Suppressor macrophage treated with lipopolysaccharide for 4 hours (primary cell): ENCODE results near the gene C9orf43.
"Not testable (repeated sequence)": the region's sequence is repeated elsewhere in the genome, so short reads cannot be mapped to it uniquely, and the experiment has no call there.

Source experiments
- DNase-seq: peaks from one replicate; pipeline ENCODE4 v3.0.0-alpha.2; 2020

C9orf43 gene

DNA sequence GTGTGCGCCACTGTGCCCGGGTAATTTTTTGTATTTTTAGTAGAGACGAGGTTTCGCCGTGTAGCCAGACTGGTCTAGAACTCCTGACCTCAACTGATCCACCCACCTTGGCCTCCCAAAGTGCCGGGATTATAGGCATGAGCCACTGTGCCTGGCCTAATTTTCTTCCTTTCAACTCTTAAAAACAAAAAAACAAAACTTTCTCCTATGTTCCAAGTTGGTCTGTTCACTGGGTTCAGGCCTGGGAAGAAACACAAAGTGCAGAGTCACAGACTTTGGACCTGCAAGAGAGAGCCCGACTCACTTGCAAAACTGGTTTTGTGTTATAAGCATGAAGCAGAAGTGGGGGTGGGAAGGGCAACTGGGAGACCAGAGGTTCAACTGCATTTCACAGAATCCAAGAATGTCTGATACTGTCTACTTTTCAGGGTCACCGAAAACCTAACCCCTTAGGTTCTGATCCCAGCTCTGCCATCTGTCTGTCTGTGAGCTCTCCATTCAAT lies 28.6 kb upstream of the C9orf43 start:
- DNase-seq, result no peak

DNA sequence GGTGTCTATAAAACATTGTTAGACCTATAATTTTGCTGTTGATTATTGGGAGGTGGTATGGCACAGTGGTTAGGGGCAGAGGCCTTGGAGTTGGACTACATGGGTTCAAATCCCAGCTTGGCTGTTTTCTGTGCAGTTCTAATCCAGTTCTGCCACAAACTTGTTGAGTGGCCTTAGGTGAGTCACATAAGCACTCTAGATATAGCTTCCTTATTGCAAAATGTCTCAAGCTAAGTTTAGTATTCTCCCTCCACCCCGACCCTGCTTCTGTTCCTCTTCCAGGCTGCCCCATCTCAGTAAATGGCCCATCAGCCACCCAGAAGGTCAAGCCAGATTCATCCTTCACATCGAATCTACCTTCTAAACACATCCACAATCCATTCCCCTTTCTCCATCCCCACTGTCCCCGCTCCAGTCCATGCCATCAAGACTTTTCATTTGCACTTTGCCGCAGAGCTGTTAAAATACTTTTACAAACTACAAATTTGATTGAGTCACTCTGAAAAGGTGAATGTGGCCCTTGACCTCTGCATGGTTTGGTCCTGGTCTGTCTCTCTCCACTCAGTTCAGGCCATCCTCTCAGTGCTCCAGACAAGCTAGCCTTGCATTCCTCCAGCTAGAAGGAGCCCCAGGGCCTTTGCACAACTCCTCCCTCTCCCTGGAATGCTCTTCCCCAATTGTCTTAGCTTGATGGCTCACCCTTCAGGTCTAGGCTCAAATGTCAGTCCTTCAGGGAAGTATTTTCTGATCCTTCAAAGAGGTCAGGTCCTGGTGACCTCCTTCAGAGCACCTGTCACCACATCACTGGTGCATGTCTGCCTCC lies 23.8 kb upstream of the C9orf43 start:
- DNase-seq, result peak; percentile 27

DNA sequence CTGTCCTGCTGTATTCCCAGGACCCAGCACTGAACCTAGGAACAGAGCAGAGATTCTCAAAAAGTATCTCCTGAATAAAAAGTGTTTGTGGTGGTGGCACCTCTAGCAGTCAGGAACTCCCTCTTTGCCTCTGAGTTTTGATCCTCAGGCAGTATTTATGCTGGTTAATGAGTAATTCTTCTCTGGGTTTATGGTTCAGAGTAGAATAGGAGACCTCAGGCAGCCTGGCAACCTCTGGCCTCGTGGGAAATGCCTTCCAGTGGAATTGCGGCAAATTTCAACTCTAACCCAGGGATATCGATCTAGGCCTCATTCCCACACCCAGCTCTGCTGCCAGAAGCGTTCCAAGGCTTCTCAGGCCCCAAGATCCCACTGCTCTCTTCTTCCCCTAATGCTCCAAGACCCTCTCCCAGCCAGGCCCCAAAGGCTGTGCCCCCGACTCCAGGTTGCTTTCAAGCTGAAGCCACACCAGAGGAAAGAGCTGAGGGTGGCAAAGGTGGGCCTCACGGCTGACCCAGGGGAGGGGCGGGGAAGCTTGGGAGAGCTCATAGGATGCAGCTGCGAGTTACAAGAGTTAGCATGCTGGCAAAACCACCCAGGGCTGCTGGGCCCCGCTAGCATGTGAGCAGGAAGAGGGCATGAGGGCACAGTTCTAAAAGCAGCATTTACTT lies 22.9 kb upstream of the C9orf43 start:
- no peak for DNase-seq

DNA sequence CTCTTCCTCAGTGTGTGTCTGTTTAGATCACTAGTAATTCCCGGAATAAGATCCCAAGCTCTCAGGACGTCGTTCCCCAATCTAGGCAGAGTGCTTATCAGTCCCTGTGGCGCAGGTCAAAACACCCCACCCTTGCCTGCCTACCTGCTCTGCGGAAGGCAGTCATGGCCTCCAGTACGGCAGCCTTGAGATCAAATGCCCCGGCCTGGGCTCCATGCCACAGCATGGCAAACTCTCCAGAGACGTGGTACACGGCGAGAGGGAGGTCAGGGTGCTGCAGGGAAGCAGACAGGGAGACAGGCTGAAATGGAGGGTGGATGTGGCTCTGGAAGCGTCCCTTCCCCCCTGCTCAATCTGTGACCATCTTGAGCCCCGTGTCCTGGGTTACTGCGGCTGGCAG lies 21.7 kb upstream of the C9orf43 start:
- DNase-seq, result no peak

DNA sequence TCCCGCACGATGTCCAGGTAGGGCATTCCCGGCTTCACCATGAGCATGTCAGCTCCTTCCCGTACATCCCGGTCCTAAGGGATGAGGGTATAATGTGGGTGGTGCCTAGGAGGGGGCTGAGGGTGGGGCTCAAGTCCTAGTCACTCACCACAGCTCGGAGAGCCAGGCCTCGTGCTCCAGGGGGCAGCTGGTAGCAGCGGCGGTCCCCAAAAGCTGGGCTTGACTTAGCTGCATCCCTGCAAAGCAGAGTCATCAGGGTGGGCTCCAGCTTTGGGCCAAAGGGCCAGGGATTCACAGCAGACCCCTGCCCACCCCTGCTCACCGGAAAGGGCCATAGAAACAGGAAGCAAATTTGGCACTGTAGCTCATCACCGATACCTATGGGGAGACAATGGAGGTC lies 21.1 kb upstream of the C9orf43 start:
- no peak for DNase-seq

DNA sequence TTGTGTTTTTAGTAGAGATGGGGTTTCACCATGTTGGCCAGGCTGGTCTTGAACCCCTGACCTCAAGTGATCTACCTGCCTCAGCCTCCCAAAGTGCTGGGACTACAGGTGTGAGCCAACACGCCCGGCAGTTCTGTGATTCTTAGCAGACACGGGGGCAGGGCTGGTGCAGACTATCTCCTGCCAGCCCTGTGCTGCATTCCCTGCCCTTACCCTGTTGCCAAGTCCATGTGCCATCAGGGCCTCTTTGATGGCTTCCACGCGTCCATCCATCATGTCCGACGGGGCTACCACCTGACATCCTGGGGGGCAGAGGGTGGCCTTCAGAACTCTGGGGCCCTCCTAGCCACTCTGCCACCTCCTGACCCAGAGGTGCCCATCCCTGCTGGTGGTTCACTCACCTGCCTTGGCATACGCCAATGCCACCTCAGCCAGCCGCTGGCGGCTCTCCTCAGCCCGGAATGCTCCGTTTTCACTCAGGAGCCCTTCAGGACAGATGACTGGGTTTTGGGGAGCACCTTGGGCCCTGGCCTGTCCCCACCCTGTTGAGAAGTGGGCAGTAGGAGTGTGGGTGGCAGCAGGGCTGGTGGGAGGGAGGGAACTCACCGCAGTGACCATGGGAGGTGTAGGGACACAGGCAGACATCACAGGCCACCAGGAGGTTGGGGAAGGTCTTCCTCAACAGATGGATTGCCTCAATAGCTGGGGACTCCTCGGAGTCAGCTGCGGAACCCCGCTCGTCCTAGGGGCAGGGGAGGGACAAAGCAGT lies 20.2 kb upstream of the C9orf43 start:
- no peak for DNase-seq

DNA sequence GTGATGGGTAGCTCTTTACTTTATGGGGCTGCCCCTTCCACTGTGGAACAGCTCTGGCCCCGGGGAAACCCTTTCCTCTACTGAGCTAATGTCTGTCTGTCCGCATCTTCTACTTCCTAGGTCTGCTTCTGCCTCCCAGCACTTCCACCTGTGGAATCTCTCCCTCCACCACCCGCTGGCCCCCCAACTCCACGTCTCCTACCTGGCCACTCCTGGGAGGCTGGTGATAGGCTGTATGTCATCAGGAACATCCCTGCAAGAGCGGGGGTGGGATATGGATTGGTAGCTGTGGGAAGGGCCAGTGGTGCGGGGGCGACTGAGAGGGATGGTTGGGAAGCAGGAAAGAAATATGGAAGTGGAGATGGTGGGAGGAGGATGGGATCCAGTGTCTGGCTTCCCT lies 18.6 kb upstream of the C9orf43 start:
- DNase-seq, result no peak

DNA sequence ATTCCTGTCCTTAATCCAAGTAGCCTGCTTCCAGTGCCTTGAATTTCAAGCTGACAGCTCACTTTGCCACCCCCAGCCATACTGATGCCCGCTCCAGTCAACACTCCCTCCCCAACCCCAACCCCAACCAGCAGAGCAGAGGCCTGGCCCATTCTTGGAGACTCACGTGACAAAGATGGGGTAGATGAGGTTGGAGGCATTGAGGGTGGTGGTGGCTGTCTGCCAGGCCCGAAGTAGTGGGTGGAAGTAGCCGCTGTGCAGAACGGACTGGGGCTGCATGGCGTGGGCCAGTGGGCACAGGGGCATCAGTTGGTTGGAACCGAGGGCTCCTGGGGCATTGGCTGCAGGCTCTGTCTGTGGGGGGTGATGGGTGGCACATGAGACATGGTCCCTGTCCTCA lies 17.3 kb upstream of the C9orf43 start:
- no peak for DNase-seq

DNA sequence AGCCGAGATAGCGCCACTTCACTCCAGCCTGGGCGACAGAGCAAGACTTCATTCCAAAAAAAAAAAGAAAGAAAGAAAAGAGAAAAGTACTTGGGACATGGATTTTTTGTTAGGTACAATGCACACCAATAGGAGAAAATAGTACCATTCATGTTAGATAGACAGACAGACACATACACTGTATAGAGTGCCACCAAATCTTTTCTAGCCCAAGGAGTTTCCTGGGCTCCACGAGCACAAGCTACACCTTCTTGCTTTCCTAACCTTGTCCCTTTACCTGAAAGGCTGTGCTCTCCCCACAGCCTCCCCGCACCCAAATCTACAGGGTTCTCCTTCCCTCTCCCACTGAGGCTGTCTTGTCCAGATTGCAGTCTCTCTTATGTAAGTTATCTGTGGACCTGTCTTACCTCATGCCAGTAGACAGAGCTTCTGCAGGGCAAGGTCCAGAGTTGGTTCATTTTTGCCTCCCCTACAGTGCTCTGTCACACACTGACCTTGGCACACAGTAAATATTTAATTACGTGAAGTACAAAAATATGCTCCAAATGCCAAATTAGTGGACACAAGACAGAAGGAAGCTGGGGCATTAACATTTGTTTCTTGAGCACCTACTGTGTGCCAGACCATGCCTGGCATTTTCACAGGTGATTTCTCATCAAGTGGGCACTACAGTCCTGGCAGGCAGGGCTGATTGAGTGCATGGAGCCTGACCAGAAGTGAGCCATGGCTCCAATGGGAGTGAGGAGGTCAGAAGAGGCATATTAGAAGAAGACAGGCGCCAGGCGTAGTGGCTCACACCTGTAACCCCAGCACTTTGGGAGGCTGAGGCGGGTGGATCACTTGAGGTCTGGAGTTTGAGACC lies 15.3 kb upstream of the C9orf43 start:
- DNase-seq, result no peak

DNA sequence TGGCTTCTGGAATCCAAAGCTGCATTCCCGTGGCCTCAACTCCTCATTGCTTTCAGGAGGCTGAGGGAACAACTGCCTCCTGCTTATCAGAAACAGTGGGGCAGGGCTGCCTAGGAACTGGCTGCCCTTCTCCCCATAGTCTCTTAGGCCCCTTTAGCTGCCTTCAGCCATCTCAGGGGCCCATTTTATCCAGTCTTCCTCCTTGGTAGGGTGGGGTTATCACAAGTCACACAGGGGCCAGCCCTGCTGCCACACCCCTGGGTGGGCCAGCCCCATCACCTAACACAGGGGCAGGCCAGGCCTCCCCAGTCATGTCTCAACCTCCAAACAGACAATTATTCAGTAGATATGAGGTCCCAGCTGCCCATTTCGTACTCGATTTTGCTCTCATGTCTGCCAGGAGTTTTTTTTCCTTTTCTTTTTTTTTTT lies 13.3 kb upstream of the C9orf43 start:
- DNase-seq, result no peak

DNA sequence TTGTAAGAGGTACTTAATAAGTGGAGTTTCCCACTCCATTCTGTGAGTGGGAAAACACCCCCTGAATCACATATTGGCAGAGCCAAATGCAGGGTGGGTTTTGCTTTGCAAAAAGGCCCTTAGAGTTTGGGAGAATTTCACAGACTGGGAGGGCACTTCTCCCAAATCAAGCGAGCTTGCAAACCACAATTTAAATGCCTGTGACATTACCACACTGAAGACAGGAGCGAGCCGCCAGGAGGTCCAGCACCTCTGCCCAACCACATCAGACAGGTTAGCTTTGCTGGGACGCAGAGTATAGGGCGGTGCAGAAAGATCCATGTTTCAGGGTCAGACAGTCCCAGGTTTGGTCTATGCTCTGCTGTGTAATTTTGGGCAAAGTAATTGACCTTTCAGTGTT lies 11.8 kb upstream of the C9orf43 start:
- DNase-seq, result no peak

DNA sequence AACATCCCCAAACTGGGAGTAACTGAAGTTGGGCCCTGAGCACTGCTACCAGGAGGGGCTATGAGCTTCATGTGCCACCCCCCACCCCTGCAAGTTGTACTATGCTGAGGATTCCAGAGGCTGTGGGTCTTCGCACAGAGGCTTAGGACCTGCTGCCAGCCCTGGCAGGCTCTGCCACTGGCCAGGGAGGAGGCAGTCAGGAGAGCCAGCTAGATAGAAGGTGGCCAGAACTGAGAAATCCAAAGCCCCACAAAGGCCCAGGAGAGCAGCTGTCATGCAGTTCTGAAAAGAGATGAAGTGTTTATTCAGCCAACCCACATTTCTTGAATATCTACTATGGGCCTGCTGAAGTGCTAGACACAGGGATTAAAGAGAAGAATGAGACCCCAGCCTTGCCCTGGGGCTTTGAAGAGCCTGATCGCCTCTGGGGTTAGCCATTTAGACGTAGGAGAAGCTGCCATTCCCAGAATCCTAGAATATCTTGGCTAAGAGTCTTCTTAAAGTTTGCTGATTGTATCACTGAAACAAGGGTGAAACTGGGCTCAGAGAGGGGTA lies 10.8 kb upstream of the C9orf43 start:
- no peak for DNase-seq

DNA sequence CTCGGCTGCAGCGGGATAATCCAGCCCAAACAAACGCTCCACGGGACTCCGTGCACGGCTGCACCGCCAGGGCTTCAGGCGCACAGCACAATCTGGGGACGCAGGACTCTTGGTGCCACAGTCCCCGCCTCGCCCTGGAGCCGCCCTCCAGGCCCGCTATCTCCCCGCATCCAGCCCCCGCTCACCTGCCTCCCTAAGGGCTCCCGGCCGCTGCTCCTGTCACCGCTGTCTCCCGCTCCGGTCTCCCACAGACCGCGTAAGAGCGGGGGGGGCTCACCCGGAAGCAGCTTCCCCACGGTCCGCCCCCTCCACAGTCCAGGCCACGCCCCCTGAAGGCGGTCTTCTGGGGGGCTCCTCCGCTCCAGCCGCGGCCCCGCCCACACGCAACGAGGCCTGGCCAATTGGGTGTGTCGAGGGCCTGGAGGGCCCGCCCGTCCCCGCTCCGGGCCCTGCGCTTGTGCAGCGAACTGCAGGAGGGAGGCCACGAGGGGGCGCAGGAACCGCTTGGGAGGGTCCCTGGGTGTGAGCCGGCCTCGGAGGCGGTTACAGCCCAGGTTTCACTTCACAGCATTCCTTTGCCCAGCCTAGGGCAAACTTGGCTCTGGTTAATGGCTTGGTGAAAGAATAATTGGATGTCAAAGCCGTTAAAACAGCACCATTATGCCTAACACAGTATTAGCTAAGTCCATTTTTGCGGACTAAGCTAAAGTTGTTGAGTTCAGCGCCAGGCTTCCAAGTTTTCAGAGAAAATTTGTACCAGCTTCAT lies 9.3 kb upstream of the C9orf43 start, which contains the start of gene ALAD:
TSS of gene ALAD (minus strand) at position 258 of the 766 bp plus-strand sequence. CDS start 7,725 bp downstream, outside the sequence.
- DNase-seq, result peak; percentile 100

DNA sequence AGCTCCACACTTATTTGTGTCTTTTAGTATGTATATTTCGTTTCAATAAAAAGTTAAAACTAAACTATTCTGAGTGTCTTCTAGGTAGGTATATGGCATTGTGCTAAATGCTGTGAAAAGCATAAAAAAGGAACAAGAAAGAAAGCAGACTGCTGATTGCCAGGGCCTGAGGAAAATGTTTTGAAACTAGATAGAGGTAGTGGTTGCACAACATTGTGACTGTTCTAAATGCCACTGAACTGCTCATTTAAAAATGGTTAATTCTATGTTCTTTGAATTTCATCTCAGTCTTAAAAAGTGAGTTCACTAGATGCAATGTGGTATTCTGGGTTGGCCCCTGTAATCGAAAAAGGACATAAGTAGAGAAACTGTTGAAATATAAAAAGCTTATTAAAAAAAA lies 6.9 kb upstream of the C9orf43 start:
- peak; percentile 72 for DNase-seq

DNA sequence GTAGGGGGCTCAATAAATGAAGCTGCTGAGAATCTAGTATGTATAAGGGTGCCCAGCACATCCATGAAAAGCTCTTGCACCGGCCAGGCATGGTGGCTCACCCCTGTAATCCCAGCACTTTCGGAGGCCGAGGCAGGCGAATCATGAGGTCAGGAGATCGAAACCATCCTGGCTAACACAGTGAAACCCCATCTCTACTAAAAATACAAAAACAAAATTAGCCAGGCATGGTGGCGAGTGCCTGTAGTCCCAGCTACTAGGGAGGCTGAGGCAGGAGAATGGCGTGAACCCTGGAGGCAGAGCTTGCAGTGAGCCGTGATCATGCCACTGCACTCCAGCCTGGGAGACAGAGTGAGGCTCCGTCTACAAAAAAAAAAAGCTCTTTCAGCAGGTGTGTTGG lies 4.2 kb upstream of the C9orf43 start:
- DNase-seq, result not testable (repeated sequence)

DNA sequence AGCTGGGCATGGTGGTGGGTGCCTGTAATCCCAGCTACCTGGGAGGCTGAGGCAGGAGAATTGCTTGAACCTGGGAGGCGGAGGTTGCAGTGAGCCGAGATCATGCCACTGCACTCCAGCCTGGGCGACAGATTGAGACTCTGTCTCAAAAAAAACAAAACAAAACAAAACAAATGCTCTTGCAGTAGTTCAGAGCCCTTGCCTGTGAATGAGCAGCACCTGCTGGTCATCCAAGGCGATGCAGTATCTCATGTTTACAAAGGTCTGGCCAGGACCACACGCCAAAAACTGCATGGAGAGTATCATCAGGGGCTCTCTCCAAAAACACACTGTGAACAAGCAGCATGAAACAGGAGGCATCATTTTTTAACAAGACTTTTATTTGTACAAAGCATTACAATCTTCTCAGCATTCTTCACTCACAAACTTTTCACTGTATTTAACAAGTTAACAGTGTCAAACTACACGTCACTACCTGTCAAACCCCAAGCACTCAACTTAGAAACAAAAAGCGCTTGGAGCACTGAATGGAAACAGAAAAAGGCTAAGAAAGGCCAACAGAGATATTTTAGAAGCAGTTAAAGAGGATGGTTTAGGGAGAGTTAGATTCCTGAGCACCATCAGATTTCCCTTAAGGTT lies 3.6 kb upstream of the C9orf43 start:
- DNase-seq, result peak; percentile 68

DNA sequence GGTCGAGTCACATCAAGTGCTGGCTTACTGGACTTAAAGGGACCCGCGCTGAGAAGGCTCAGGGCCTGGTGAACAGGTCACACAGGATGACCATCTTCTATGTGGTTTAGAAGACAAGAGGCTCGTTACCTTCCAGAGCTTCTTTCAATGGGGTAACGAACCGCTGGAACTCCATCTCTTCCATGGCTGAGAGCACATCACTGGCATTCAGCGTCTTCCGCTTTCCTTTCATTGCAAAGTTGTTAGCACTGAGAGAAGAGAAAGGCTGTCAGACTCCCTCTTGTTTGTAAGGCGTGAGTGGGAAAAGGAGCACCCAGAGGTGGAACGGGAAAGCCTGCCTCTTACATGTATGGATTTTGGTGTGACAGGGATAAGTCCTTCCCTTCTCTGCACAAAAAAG lies 1.1 kb upstream of the C9orf43 start:
- no peak for DNase-seq

DNA sequence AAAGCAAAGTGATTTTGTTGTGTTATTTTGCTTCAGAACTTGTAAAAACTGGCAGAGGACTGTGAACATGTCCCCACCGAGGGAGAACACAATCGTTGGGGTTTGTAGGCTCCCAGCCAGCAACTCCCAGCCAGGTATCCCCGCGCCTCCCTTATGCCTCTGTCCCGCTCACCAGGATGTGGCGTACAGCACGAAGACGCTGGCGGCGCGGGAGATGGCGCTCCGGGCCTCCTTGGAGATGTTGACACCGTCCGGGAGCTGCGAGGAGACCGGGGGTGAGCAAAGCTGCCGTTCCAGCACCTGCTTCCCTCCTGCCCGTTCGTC lies 702 bp upstream of the C9orf43 start:
- DNase-seq, result no peak

DNA sequence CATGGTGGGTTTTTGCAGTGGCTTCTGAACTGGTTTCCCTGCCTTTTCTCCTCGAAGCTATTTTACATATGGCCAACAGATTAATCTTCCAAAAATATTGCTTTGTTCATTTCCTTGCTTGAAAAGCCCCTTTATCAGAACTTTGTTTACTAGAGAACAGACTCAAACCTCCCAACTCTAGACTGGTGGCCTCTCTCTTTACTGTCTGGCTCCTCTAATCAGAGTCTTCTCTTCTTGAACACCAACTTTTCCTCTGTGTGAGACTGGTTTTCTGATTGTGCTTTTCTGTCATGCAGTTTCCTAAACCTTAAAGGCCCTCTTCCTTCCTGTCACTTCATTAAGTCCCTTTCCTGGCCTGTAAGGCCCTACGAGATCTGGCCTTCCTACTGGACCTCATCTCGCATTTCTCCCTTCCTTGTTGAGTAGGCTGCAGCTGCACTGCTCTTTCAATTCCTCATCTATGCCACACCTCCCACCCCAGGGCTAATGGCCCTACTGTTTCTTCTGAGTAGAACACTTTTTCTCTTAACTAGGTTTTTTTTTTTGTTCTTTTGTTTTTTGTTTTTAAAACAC lies 5.7 kb downstream of the C9orf43 start:
- DNase-seq, result peak; percentile 74

DNA sequence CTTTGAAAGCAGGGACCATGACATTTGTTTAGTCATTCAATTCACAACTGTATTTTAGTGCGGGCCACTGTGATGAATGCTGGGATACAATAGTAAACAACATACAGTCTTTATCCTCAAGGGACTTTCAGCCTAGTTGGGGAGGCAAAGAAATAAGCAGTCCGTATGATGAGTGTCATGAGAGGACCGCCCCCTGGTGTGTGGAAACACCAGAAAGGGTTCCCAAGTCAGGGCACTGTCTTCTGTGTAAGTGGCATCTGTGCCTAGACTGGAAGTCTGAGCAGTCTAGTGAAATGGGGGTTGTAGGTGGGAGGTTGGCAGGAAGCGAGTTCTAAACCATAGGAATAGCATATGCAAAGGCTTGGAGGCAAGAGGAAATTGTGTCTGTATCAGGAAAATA lies 6.8 kb downstream of the C9orf43 start:
- DNase-seq, result peak; percentile 21

DNA sequence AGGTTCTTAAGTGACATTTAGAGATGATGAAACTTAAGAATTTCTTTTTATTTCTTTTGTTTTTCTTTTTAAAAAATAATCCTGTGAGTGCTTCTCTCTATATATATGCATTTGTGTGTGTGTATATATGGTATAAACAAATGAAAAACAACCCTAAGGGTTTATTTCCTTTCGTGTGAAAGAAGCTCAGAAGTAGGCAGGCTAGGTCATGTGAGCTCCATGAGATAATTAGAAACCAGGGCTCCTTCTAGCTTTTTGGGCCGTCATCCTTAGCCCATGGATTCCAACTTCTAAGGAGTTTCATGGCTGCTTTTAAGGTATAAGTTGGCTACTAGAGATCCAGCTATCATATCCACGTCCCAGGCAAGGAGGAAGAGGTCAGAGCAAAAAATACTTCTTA lies 11.2 kb downstream of the C9orf43 start:
- no peak for DNase-seq
